Measurements from ENCODE around the gene SEMA3B.

DNA sequence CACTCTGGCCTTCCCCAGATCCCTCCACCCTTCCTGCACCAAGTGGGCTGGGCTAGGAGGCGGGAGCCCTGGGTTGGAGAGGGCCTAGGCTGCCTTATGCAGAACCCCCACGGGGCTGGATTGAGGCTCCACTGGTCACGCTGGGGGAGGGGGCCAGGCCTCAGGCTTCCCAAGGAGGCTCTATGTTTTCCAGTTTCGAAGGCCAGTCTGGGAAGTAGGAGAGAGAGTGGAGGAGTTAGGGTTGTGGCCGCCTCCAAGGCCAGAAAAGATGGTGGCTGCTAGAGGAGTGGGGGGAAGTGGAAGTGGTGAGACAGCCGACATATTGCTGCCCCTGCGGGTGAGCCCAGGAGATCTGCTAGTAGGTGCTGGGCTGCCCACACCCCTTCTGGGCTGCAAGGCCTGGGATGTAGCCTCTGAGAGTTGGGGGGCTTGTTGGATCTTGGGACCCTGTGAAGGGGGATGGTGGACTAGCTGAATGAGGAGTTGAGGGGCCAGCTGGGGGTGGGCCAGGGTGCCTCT is 31.8 kb upstream of the SEMA3B start:
- TF ChIP-seq POLR2A (IDR thresholded peaks at IDR 0.05), result no peak
- TF ChIP-seq CTCF (IDR thresholded peaks at IDR 0.05), result no peak
